Neural cell (in vitro differentiated cells): ENCODE data around the gene SLK. TPM values are rescaled to one million over a fixed set of nuclear protein-coding genes. Genes with fewer than 3 reads are reported as not detected.

Experiments used
- H2AFZ ChIP-seq: fragments of 200-600, 300-800 bp; sonication (generic), shearing (Covaris generic); 2 replicates; pipeline ENCODE4 v1.6.0; 2014; ENCODE audit warnings: low read depth, mild to moderate bottlenecking, antibody characterized with exemption, low read length, moderate library complexity
- H3F3A ChIP-seq: fragments of 200-600 bp; shearing (Covaris generic); 2 replicates; pipeline ENCODE4 v1.6.1; 2016; ENCODE audit warnings: mild to moderate bottlenecking, moderate library complexity, mixed read lengths, antibody characterized with exemption, low read length; ENCODE audit not compliant: insufficient read depth, poor library complexity, severe bottlenecking
- H3K27ac ChIP-seq: fragments of 200-600, 300-800 bp; sonication (generic), shearing (Covaris generic); 2 replicates; pipeline ENCODE4 v1.5.1; 2014; ENCODE audit warnings: mild to moderate bottlenecking, low read length, moderate library complexity
- H3K27me3 ChIP-seq: fragments of 300-800, 200-600 bp; sonication (generic), shearing (Covaris generic); 2 replicates; pipeline ENCODE4 v1.6.0; 2014; ENCODE audit warnings: mild to moderate bottlenecking, low read depth, low read length, moderate library complexity; ENCODE audit not compliant: insufficient read depth
- H3K36me3 ChIP-seq: fragments of 300-800, 200-600 bp; sonication (generic), shearing (Covaris generic); 2 replicates; pipeline ENCODE4 v1.5.1; 2014; ENCODE audit warnings: mild to moderate bottlenecking, antibody characterized with exemption, low read length, moderate library complexity; ENCODE audit not compliant: insufficient read depth
- H3K4me2 ChIP-seq: fragments of 300-800, 200-600 bp; sonication (generic), shearing (Covaris generic); 2 replicates; pipeline ENCODE4 v1.6.0; 2014; ENCODE audit warnings: mild to moderate bottlenecking, low read length
- H3K4me3 ChIP-seq: fragments of 300-800, 200-600 bp; sonication (generic), shearing (Covaris generic); 2 replicates; pipeline ENCODE4 v1.5.1; 2014; ENCODE audit warnings: mild to moderate bottlenecking, low read length, moderate library complexity
- H3K79me2 ChIP-seq: fragments of 200-600 bp; shearing (Covaris generic); replicated peaks from 2 replicates; pipeline ENCODE4 v1.6.0; 2014; ENCODE audit warnings: mild to moderate bottlenecking, low read length, moderate library complexity; ENCODE audit not compliant: insufficient read depth
- H3K9ac ChIP-seq: fragments of 300-800, 200-600 bp; sonication (generic), shearing (Covaris generic); 2 replicates; pipeline ENCODE4 v1.6.1; 2016; ENCODE audit warnings: mild to moderate bottlenecking, low read length, mixed read lengths
- H3K9me2 ChIP-seq: fragments of 200-600 bp; shearing (Covaris generic); 2 replicates; pipeline ENCODE4 v1.6.1; 2016; ENCODE audit warnings: mild to moderate bottlenecking, low read length, mixed read lengths; ENCODE audit not compliant: insufficient read depth
- H3K9me3 ChIP-seq: fragments of 200-600, 300-800 bp; sonication (generic), shearing (Covaris generic); 2 replicates; pipeline ENCODE4 v1.6.1; 2016; ENCODE audit warnings: mild to moderate bottlenecking, mixed run types, low read length, moderate library complexity, mixed read lengths
- H4K20me1 ChIP-seq: fragments of 200-600 bp; shearing (Covaris generic); 2 replicates; pipeline ENCODE4 v1.6.1; 2016; ENCODE audit warnings: mild to moderate bottlenecking, mixed run types; ENCODE audit not compliant: insufficient read depth
- CTCF ChIP-seq: fragments of 450-650 bp; IDR thresholded peaks from 2 replicates; pipeline ENCODE4 v1.5.1; 2014; ENCODE audit warnings: antibody characterized with exemption, mild to moderate bottlenecking, moderate library complexity; ENCODE audit not compliant: poor library complexity, severe bottlenecking
- EP300 ChIP-seq: fragments of 450-650 bp; conservative IDR thresholded peaks from 2 replicates; pipeline ENCODE4 v1.6.1; 2014; ENCODE audit warnings: antibody characterized with exemption, mild to moderate bottlenecking, moderate library complexity; ENCODE audit not compliant: poor library complexity, severe bottlenecking
- EZH2 ChIP-seq: fragments of 200-600, 300-800 bp; shearing (Covaris generic), sonication (generic); IDR thresholded peaks from 2 replicates; pipeline ENCODE4 v1.6.1; 2014; ENCODE audit warnings: antibody characterized with exemption, low read length, borderline replicate concordance, mild to moderate bottlenecking; ENCODE audit not compliant: insufficient read depth, poor library complexity, severe bottlenecking
- MXI1 ChIP-seq: fragments of 450-650 bp; conservative IDR thresholded peaks from 2 replicates; pipeline ENCODE4 v1.6.1; 2014; ENCODE audit warnings: antibody characterized with exemption, mild to moderate bottlenecking; ENCODE audit not compliant: poor library complexity, severe bottlenecking
- POLR2AphosphoS5 ChIP-seq: IDR thresholded peaks from 2 replicates; pipeline ENCODE4 v1.6.1; 2012
- RAD21 ChIP-seq: fragments of 450-650 bp; conservative IDR thresholded peaks from 2 replicates; pipeline ENCODE4 v1.6.1; 2014; ENCODE audit warnings: antibody characterized with exemption, mild to moderate bottlenecking, moderate library complexity
- REST ChIP-seq: IDR thresholded peaks from 2 replicates; pipeline ENCODE4 v1.6.1; 2012; ENCODE audit warnings: borderline replicate concordance
- SMC3 ChIP-seq: fragments of 450-650 bp; conservative IDR thresholded peaks from 2 replicates; pipeline ENCODE4 v1.6.1; 2014; ENCODE audit warnings: antibody characterized with exemption, mild to moderate bottlenecking, moderate library complexity; ENCODE audit not compliant: poor library complexity
- TAF1 ChIP-seq: IDR thresholded peaks from 2 replicates; pipeline ENCODE4 v1.6.1; 2012; ENCODE audit warnings: low read depth
- polyA plus RNA-seq: library from polyadenylated mRNA; depleted of rRNA; stranded (reverse); fragments of >200 nt; gene quantifications from 2 replicates; pipeline ENCODE4 v1.2.3, GENCODE V29; 2014

The SLK gene
- polyA plus RNA-seq, 1 donor from 2014 or later = 23.7 TPM

- Histone ChIP-seq H3K4me2 (no peak overlapping the region), H3K27me3 (no peaks in the 10 kb centered on the region), H3K36me3 (no peaks in the 10 kb centered on the region), H3K27ac (no peak overlapping the region), H3F3A (no peaks in the 10 kb centered on the region), H3K9me2 (no peaks in the 10 kb centered on the region), H3K79me2 (no peaks in the 10 kb centered on the region), H3K9ac (no peak overlapping the region), H2AFZ (no peak overlapping the region), H3K9me3 (no peaks in the 10 kb centered on the region), H4K20me1 (no peaks in the 10 kb centered on the region), H3K4me3 (no peak overlapping the region)
- TF ChIP-seq EZH2 = no peak
- TF ChIP-seq TAF1 = no peak
- no peak for TF ChIP-seq CTCF
- no peak for TF ChIP-seq POLR2AphosphoS5
- TF ChIP-seq MXI1 = no peak
- no peak for TF ChIP-seq EP300
- TF ChIP-seq RAD21 = no peak
- no peak for TF ChIP-seq SMC3
- TF ChIP-seq REST = no peak
Observed at GRCh38 chr10:104052431-104052830, 85.5 kb downstream of the SLK start.

GRCh38 chr10:104053201-104053600 is 86.3 kb downstream of the SLK start:
- TF ChIP-seq CTCF (no peak), RAD21 (no peak), SMC3 (no peak)
- Histone ChIP-seq H3K9me2 (no peaks in the 10 kb centered on the region), H3K27me3 (no peaks in the 10 kb centered on the region), H3K36me3 (no peaks in the 10 kb centered on the region), H3K4me2 (no peak overlapping the region), H3K4me3 (no peak overlapping the region), H2AFZ (no peak overlapping the region), H4K20me1 (no peaks in the 10 kb centered on the region), H3F3A (no peaks in the 10 kb centered on the region), H3K79me2 (no peaks in the 10 kb centered on the region), H3K27ac (no peak overlapping the region), H3K9ac (no peak overlapping the region), H3K9me3 (no peaks in the 10 kb centered on the region)
